H9 (cell line): Measurements from ENCODE around the gene GCK. TPM values are rescaled to one million over a fixed set of nuclear protein-coding genes. Genes with fewer than 3 reads are reported as not detected.

ENCODE experiments used
- DNase-seq: peaks from one replicate; pipeline ENCODE4 v3.0.0-alpha.2; 2017
- H2AFZ ChIP-seq: one replicate; pipeline ENCODE4 v1.6.1; 2013; ENCODE audit warnings: mild to moderate bottlenecking, low read length, control low read depth, moderate library complexity
- H2AK5ac ChIP-seq: 2 replicates; pipeline ENCODE4 v1.6.1; 2013; ENCODE audit warnings: low read length, control low read depth, mixed read lengths; ENCODE audit not compliant: insufficient read length
- H2BK120ac ChIP-seq: one replicate; pipeline ENCODE4 v1.6.1; 2013; ENCODE audit warnings: low read depth, mild to moderate bottlenecking, low read length, control low read depth, inconsistent platforms; ENCODE audit not compliant: poor library complexity, severe bottlenecking
- H2BK12ac ChIP-seq: 2 replicates; pipeline ENCODE4 v1.6.1; 2013; ENCODE audit warnings: low read length, control low read depth, mixed read lengths, low read depth; ENCODE audit not compliant: insufficient read length
- H2BK15ac ChIP-seq: 2 replicates; pipeline ENCODE4 v1.6.1; 2013; ENCODE audit warnings: low read depth, low read length, control low read depth
- H2BK20ac ChIP-seq: one replicate; pipeline ENCODE4 v1.6.1; 2013; ENCODE audit warnings: low read depth, mild to moderate bottlenecking, low read length, control low read depth, inconsistent platforms; ENCODE audit not compliant: poor library complexity, severe bottlenecking
- H2BK5ac ChIP-seq: 2 replicates; pipeline ENCODE4 v1.6.1; 2013; ENCODE audit warnings: low read length, control low read depth, mixed read lengths; ENCODE audit not compliant: insufficient read length
- H3K14ac ChIP-seq: 2 replicates; pipeline ENCODE4 v1.6.1; 2013; ENCODE audit warnings: low read length, control low read depth; ENCODE audit not compliant: insufficient read depth
- H3K18ac ChIP-seq: 2 replicates; pipeline ENCODE4 v1.6.1; 2013; ENCODE audit warnings: low read depth, mild to moderate bottlenecking, mixed read lengths, low read length, control low read depth; ENCODE audit not compliant: insufficient read length
- H3K23ac ChIP-seq: 2 replicates; pipeline ENCODE4 v1.6.1; 2013; ENCODE audit warnings: low read length, control low read depth, mixed read lengths, low read depth; ENCODE audit not compliant: insufficient read length
- H3K23me2 ChIP-seq: 2 replicates; pipeline ENCODE4 v1.6.1; 2013; ENCODE audit warnings: low read depth, mild to moderate bottlenecking, mixed read lengths, low read length, control low read depth; ENCODE audit not compliant: insufficient read length, poor library complexity, severe bottlenecking
- H3K27ac ChIP-seq: 2 replicates; pipeline ENCODE4 v1.5.1; 2013; ENCODE audit warnings: low read length, control low read depth, mixed read lengths, low read depth; ENCODE audit not compliant: insufficient read length
- H3K27me3 ChIP-seq: 2 replicates; pipeline ENCODE4 v1.6.1; 2013; ENCODE audit warnings: low read length, control low read depth, inconsistent platforms; ENCODE audit not compliant: insufficient read depth
- H3K4ac ChIP-seq: 2 replicates; pipeline ENCODE4 v1.6.1; 2013; ENCODE audit warnings: low read depth, mild to moderate bottlenecking, control low read depth, inconsistent platforms, low read length, moderate library complexity
- H3K4me1 ChIP-seq: 2 replicates; pipeline ENCODE4 v1.6.1; 2013; ENCODE audit warnings: low read length, control low read depth, inconsistent platforms; ENCODE audit not compliant: insufficient read depth
- H3K4me2 ChIP-seq: 2 replicates; pipeline ENCODE4 v1.6.1; 2013; ENCODE audit warnings: low read length, control low read depth, mixed read lengths; ENCODE audit not compliant: insufficient read length, insufficient read depth
- H3K56ac ChIP-seq: 2 replicates; pipeline ENCODE4 v1.6.1; 2013; ENCODE audit warnings: low read depth, mild to moderate bottlenecking, mixed read lengths, low read length, control low read depth; ENCODE audit not compliant: insufficient read length
- H3K79me1 ChIP-seq: 2 replicates; pipeline ENCODE4 v1.6.1; 2013; ENCODE audit warnings: low read depth, mild to moderate bottlenecking, moderate library complexity, low read length, control low read depth, inconsistent platforms; ENCODE audit not compliant: insufficient read depth, poor library complexity, severe bottlenecking
- H3K79me2 ChIP-seq: 2 replicates; pipeline ENCODE4 v1.6.1; 2013; ENCODE audit warnings: low read length, control low read depth, inconsistent platforms; ENCODE audit not compliant: insufficient read depth
- H3K9ac ChIP-seq: 2 replicates; pipeline ENCODE4 v1.6.1; 2013; ENCODE audit warnings: low read length, control low read depth, mixed read lengths; ENCODE audit not compliant: insufficient read length; ENCODE audit errors: extremely low read depth
- H3K9me3 ChIP-seq: one replicate; pipeline ENCODE4 v1.6.1; 2013; ENCODE audit warnings: low read depth, low read length, inconsistent platforms; ENCODE audit not compliant: control insufficient read depth
- H3T11ph ChIP-seq: one replicate; pipeline ENCODE4 v1.6.1; 2013; ENCODE audit warnings: mild to moderate bottlenecking, low read length, control low read depth, inconsistent platforms
- H4K20me1 ChIP-seq: one replicate; pipeline ENCODE4 v1.6.1; 2013; ENCODE audit not compliant: control insufficient read depth, insufficient read length, insufficient read depth
- H4K5ac ChIP-seq: 2 replicates; pipeline ENCODE4 v1.6.1; 2013; ENCODE audit warnings: low read depth, mild to moderate bottlenecking, mixed read lengths, low read length, control low read depth; ENCODE audit not compliant: insufficient read length
- H4K8ac ChIP-seq: replicated peaks from 2 replicates; pipeline ENCODE4 v1.6.1; 2013; ENCODE audit warnings: low read length, control low read depth, mixed read lengths, low read depth; ENCODE audit not compliant: insufficient read length
- H4K91ac ChIP-seq: 2 replicates; pipeline ENCODE4 v1.6.1; 2013; ENCODE audit warnings: low read depth, mild to moderate bottlenecking, moderate library complexity, mixed read lengths, low read length, control low read depth; ENCODE audit not compliant: insufficient read length
- H3K27ac Mint-ChIP-seq, 3 experiments: 2 replicates in 2 of 3; 3 replicates in 1 of 3; pipeline ENCODE4 v1.8.0; 2020 to 2021; ENCODE audit warnings: mixed read lengths in 3 of 3, mild to moderate bottlenecking in 1 of 3, moderate library complexity in 1 of 3
- H3K27me3 Mint-ChIP-seq: 2 replicates; pipeline ENCODE4 v1.8.0; 2021; ENCODE audit warnings: low read depth, mild to moderate bottlenecking, moderate library complexity, mixed read lengths
- H3K36me3 Mint-ChIP-seq, 3 experiments: 2 replicates in 2 of 3; 3 replicates in 1 of 3; pipeline ENCODE4 v1.8.0; 2020 to 2021; ENCODE audit warnings: low read depth in 3 of 3, mixed read lengths in 3 of 3; ENCODE audit not compliant: insufficient read depth in 1 of 3
- H3K4me1 Mint-ChIP-seq, 2 experiments: 2 replicates each; pipeline ENCODE4 v1.8.0; 2020; ENCODE audit warnings: mixed read lengths in 2 of 2
- H3K4me3 Mint-ChIP-seq, 2 experiments: 2 replicates in 1 of 2; 3 replicates in 1 of 2; pipeline ENCODE4 v1.8.0; 2020 to 2021; ENCODE audit warnings: mild to moderate bottlenecking in 2 of 2, mixed read lengths in 2 of 2, moderate library complexity in 1 of 2
- H3K9me3 Mint-ChIP-seq, 2 experiments: 2 replicates in 1 of 2; 3 replicates in 1 of 2; pipeline ENCODE4 v1.8.0; 2020; ENCODE audit warnings: mild to moderate bottlenecking in 2 of 2, mixed read lengths in 2 of 2, moderate library complexity in 1 of 2
- WGBS: extraction: QIAGEN DNeasy Blood & Tissue Kit; methylation state at CpG from one replicate; pipeline ENCODE4 v1.1.7; 2013; ENCODE audit warnings: missing lambda C conversion rate, low lambda C conversion rate, mixed read lengths; ENCODE audit not compliant: insufficient read length; ENCODE audit errors: extremely low coverage; 5-methylcytosine and 5-hydroxymethylcytosine counted together
- total RNA-seq: library from RNA; stranded (reverse); gene quantifications from 2 replicates; pipeline ENCODE4 v1.2.1, GENCODE V29; 2021
- TF ChIP-seq, protein P1 (sequence below): fragments of 200-600 bp; sonication (generic); conservative IDR thresholded peaks from 3 replicates; pipeline ENCODE4 v1.8.0; 2021; ENCODE audit warnings: antibody characterized with exemption, mild to moderate bottlenecking

The GCK gene
- total RNA-seq, 1 experiment from 2014 or later: 0.98 TPM

DNA sequence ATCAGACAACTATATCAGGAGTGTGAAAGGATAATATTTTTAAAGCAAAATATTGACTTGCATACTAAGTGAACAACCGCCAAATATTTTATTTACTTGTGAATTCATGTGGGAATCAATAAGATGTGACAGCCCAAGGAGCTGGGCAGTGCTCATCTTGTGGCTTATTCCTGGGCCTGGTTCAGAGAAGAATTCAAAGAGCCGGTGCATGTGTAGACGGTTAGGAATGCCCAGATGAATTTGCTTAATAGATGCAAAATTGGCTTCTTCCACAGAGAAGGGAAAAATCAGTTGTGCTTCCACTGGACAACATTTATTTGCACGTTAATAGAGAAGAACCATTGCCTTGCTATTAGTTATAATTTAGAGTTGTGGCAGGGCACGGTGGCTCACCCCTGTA is 52.5 kb downstream of the GCK start:
- Mint-ChIP-seq H3K9me3 (no peaks in the 10 kb centered on the region; a peak in 1 of 5 replicates), H3K27me3 (peaks cover 51% of the 10 kb centered on the region), H3K36me3 (no peaks in the 10 kb centered on the region; a peak in 1 of 7 replicates), H3K4me3 (no peak overlapping the region), H3K27ac (no peak overlapping the region), H3K4me1 (peaks cover 12 to 16% of the 10 kb centered on the region in 2 experiments)
- H3K14ac ChIP-seq: no peak overlapping the region
- H2BK120ac ChIP-seq: no peak overlapping the region
- H3K23me2 ChIP-seq: no peaks in the 10 kb centered on the region
- no CpG with 5 or more reads among the region's 5 CpGs for WGBS
- no peak for DNase-seq
- H4K8ac ChIP-seq: no peak overlapping the region
- no peaks in the 10 kb centered on the region for H3K79me1 ChIP-seq
- no peak overlapping the region for H2BK12ac ChIP-seq
- H4K91ac ChIP-seq: no peak overlapping the region
- TF ChIP-seq, protein P1, sequence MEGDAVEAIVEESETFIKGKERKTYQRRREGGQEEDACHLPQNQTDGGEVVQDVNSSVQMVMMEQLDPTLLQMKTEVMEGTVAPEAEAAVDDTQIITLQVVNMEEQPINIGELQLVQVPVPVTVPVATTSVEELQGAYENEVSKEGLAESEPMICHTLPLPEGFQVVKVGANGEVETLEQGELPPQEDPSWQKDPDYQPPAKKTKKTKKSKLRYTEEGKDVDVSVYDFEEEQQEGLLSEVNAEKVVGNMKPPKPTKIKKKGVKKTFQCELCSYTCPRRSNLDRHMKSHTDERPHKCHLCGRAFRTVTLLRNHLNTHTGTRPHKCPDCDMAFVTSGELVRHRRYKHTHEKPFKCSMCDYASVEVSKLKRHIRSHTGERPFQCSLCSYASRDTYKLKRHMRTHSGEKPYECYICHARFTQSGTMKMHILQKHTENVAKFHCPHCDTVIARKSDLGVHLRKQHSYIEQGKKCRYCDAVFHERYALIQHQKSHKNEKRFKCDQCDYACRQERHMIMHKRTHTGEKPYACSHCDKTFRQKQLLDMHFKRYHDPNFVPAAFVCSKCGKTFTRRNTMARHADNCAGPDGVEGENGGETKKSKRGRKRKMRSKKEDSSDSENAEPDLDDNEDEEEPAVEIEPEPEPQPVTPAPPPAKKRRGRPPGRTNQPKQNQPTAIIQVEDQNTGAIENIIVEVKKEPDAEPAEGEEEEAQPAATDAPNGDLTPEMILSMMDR: no peak
- no peak overlapping the region for H3K23ac ChIP-seq
- no peak overlapping the region for H3K56ac ChIP-seq
- no peaks in the 10 kb centered on the region; the same call in 1 of the 2 replicates for H3K27me3 ChIP-seq
- no peak overlapping the region for H3K18ac ChIP-seq
- H3K4me2 ChIP-seq: no peak overlapping the region
- H4K5ac ChIP-seq: no peak overlapping the region
- H3K27ac ChIP-seq: no peak overlapping the region
- H3K79me2 ChIP-seq: no peaks in the 10 kb centered on the region
- no peaks in the 10 kb centered on the region for H3K9me3 ChIP-seq
- H4K20me1 ChIP-seq: no peaks in the 10 kb centered on the region
- no peak overlapping the region for H2AFZ ChIP-seq
- no peak overlapping the region for H2BK20ac ChIP-seq
- no peak overlapping the region for H2BK5ac ChIP-seq
- H2BK15ac ChIP-seq: no peak overlapping the region
- H3K9ac ChIP-seq: no peak overlapping the region
- no peak overlapping the region for H3T11ph ChIP-seq
- H2AK5ac ChIP-seq: no peak overlapping the region
- no peak overlapping the region for H3K4ac ChIP-seq
- H3K4me1 ChIP-seq: no peaks in the 10 kb centered on the region; the same call in 1 of the 2 replicates
